OCI-LY1 (cell line): ENCODE measurements around the gene ZNF563.

Source experiments
- H2AFZ ChIP-seq: fragments of 200-600 bp; sonication (generic), shearing (Covaris generic); 2 replicates; pipeline ENCODE4 v1.6.0; 2014; ENCODE audit warnings: antibody characterized with exemption, mild to moderate bottlenecking, low read length
- H3F3A ChIP-seq: fragments of 200-600 bp; sonication (generic), shearing (Covaris generic); 2 replicates; pipeline ENCODE4 v1.6.0; 2014; ENCODE audit warnings: mild to moderate bottlenecking, antibody characterized with exemption, low read length, moderate library complexity; ENCODE audit not compliant: insufficient read depth
- H3K27ac ChIP-seq: fragments of 200-600 bp; sonication (generic); 2 replicates; pipeline ENCODE4 v1.5.1; 2014; ENCODE audit warnings: low read length, mixed run types, mild to moderate bottlenecking, low read depth; ENCODE audit not compliant: poor library complexity, severe bottlenecking
- H3K27me3 ChIP-seq: fragments of 200-600 bp; sonication (generic); 2 replicates; pipeline ENCODE4 v1.6.0; 2014; ENCODE audit warnings: antibody characterized with exemption, mild to moderate bottlenecking, low read length, moderate library complexity; ENCODE audit not compliant: insufficient read depth
- H3K36me3 ChIP-seq: fragments of 200-600 bp; sonication (generic); 2 replicates; pipeline ENCODE4 v1.6.1; 2014; ENCODE audit warnings: mild to moderate bottlenecking, antibody characterized with exemption, low read length, moderate library complexity, mixed read lengths; ENCODE audit not compliant: insufficient read depth
- H3K4me1 ChIP-seq: fragments of 200-600 bp; sonication (generic); 2 replicates; pipeline ENCODE4 v1.5.1; 2014; ENCODE audit warnings: mild to moderate bottlenecking, low read length, moderate library complexity; ENCODE audit not compliant: insufficient read depth, severe bottlenecking
- H3K4me2 ChIP-seq: fragments of 200-600 bp; sonication (generic), shearing (Covaris generic); 2 replicates; pipeline ENCODE4 v1.6.1; 2014; ENCODE audit warnings: low read length
- H3K4me3 ChIP-seq: fragments of 200-600 bp; sonication (generic); 2 replicates; pipeline ENCODE4 v1.5.1; 2014; ENCODE audit warnings: low read length, low read depth, mild to moderate bottlenecking, mixed read lengths; ENCODE audit not compliant: poor library complexity, severe bottlenecking
- H3K79me2 ChIP-seq: fragments of 200-600 bp; shearing (Covaris generic); 2 replicates; pipeline ENCODE4 v1.6.1; 2016; ENCODE audit warnings: mixed run types, low read length, mixed read lengths; ENCODE audit not compliant: insufficient read depth
- H3K9ac ChIP-seq: fragments of 200-600 bp; sonication (generic), shearing (Covaris generic); 2 replicates; pipeline ENCODE4 v1.6.1; 2014; ENCODE audit warnings: mild to moderate bottlenecking, low read length, mixed read lengths
- H3K9me2 ChIP-seq: fragments of 200-600 bp; sonication (generic), shearing (Covaris generic); 2 replicates; pipeline ENCODE4 v1.6.1; 2014; ENCODE audit warnings: low read depth, mild to moderate bottlenecking, low read length, mixed read lengths
- H3K9me3 ChIP-seq: fragments of 200-600 bp; shearing (Covaris generic); 2 replicates; pipeline ENCODE4 v1.6.1; 2014; ENCODE audit warnings: low read length, mixed read lengths
- H4K20me1 ChIP-seq: fragments of 200-600 bp; sonication (generic), shearing (Covaris generic); 2 replicates; pipeline ENCODE4 v1.6.0; 2016; ENCODE audit warnings: mild to moderate bottlenecking, low read length; ENCODE audit not compliant: insufficient read depth
- EZH2 ChIP-seq: fragments of 200-600 bp; sonication (generic), shearing (Covaris generic); IDR thresholded peaks from 2 replicates; pipeline ENCODE4 v1.8.0; 2017; ENCODE audit warnings: borderline replicate concordance, mixed run types, mild to moderate bottlenecking, antibody characterized with exemption, low read length, moderate library complexity, mixed read lengths
- TF ChIP-seq, protein P1 (sequence below): fragments of 200-600 bp; sonication (generic), shearing (Covaris generic); IDR thresholded peaks from 2 replicates; pipeline ENCODE4 v1.5.1; 2017; ENCODE audit warnings: mild to moderate bottlenecking, antibody characterized with exemption, low read length, moderate library complexity, mixed read lengths

Gene ZNF563

DNA sequence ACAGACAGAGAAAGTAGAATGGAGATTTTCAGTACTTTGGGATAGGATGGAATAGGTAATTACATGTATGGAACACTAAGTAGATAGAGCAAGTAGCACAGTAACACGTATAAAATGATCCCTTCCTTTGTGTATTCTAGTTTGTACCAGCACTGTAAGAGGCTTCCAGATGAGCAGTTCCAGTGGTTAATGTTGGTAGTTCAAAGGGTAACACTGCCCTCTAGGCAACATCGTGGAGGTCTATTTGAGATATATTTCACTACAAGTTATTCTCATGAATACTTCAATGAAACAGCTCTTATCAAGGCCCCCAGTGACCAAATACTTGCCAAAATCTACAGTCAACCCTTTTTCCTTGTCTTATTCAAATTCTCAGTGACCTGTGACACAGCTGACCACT, 13.5 kb upstream of the ZNF563 start:
- no peak overlapping the region for H3K9ac ChIP-seq
- peaks cover 47% of the 10 kb centered on the region for H3K9me3 ChIP-seq

DNA sequence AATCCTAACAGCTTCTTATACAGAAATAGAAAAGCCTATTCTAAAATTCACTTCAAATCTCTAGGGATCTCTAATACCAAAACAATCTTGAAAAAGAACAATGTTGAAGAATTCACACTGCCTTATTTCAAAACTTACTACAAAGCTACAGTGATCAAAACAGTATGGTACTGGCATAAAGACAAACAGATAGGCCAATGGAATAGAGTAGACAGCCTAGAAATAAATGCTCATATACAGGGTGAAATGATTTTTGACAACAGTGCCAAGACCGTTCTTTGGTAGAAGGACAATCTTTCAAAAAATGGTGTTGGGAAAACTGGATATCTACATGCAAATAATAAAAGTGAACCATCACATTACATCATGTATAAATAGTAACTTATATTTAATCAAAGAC, 11.8 kb upstream of the ZNF563 start:
- no peak overlapping the region for H3K27ac ChIP-seq
- H3K79me2 ChIP-seq: no peaks in the 10 kb centered on the region
- no peaks in the 10 kb centered on the region for H3K9me2 ChIP-seq
- H3K27me3 ChIP-seq: no peaks in the 10 kb centered on the region
- no peak overlapping the region for H3K4me2 ChIP-seq
- no peak for TF ChIP-seq EZH2
- TF ChIP-seq, protein P1, sequence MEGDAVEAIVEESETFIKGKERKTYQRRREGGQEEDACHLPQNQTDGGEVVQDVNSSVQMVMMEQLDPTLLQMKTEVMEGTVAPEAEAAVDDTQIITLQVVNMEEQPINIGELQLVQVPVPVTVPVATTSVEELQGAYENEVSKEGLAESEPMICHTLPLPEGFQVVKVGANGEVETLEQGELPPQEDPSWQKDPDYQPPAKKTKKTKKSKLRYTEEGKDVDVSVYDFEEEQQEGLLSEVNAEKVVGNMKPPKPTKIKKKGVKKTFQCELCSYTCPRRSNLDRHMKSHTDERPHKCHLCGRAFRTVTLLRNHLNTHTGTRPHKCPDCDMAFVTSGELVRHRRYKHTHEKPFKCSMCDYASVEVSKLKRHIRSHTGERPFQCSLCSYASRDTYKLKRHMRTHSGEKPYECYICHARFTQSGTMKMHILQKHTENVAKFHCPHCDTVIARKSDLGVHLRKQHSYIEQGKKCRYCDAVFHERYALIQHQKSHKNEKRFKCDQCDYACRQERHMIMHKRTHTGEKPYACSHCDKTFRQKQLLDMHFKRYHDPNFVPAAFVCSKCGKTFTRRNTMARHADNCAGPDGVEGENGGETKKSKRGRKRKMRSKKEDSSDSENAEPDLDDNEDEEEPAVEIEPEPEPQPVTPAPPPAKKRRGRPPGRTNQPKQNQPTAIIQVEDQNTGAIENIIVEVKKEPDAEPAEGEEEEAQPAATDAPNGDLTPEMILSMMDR: no peak
- H3K36me3 ChIP-seq: peaks cover 6% of the 10 kb centered on the region
- no peaks in the 10 kb centered on the region for H3F3A ChIP-seq
- H3K4me1 ChIP-seq: no peaks in the 10 kb centered on the region
- H4K20me1 ChIP-seq: no peaks in the 10 kb centered on the region
- H3K9ac ChIP-seq: no peak overlapping the region
- no peak overlapping the region for H3K4me3 ChIP-seq
- H3K9me3 ChIP-seq: peaks cover 32% of the 10 kb centered on the region
- H2AFZ ChIP-seq: no peak overlapping the region

More for the DNA sequence above, 13.5 kb upstream of the ZNF563 start:
- Histone ChIP-seq H3K4me2 (no peak overlapping the region), H3K4me1 (no peaks in the 10 kb centered on the region), H3K4me3 (no peak overlapping the region), H3F3A (no peaks in the 10 kb centered on the region; the same call in 1 of the 2 replicates), H2AFZ (no peak overlapping the region), H4K20me1 (no peaks in the 10 kb centered on the region), H3K36me3 (peaks cover 23% of the 10 kb centered on the region), H3K27ac (no peak overlapping the region), H3K27me3 (no peaks in the 10 kb centered on the region), H3K9me2 (no peaks in the 10 kb centered on the region), H3K79me2 (no peaks in the 10 kb centered on the region)
- TF ChIP-seq, protein P1: peak; percentile 19; the same call in 1 of the 2 replicates
- TF ChIP-seq EZH2: no peak

DNA sequence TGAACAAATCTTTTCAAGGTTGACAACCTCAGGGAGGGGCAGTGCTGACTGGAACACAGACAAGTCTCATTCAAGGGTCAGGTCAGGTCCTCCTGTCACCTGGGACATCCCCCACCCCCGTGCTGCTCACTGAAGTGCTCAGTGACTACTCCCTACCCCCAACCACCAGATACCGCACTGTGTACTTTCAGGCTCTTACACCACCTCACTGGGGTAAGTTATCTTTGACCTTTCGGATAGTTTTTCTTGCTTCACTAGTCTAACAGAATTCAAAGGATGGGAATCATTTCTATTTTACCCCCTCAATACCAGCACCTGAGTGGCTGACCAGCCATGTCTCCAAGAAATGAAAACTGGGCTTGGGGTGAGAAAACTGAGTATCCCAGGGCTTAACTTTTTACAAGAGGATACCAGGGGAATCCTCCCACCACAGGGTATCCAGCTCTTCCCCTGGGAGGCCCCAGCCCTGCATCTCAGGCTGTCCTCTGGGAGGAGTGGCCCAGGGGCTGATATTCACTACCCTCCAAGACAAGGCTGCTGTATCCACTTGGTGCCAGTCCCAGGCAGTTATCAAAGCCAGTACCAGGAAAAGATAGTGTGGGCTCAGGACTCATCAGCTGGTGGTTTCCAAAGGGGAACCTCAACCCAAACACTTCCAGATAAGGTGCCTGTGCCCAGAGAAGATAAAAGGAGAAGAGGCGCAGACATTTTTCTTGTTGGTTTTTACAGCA, 2.1 kb downstream of the ZNF563 start:
- TF ChIP-seq, protein P1: no peak
- no peak for TF ChIP-seq EZH2
- Histone ChIP-seq H3K4me2 (peak overlapping the region; percentile 95), H3K36me3 (no peaks in the 10 kb centered on the region; the same call in 1 of the 2 replicates), H3K79me2 (no peaks in the 10 kb centered on the region), H3K9ac (peak overlapping the region; percentile 43; the same call in 1 of the 2 replicates), H3K9me3 (peaks cover 7% of the 10 kb centered on the region; the same call in 1 of the 2 replicates), H3K9me2 (no peaks in the 10 kb centered on the region), H3K27me3 (no peaks in the 10 kb centered on the region), H3K27ac (peak overlapping the region; percentile 62), H4K20me1 (no peaks in the 10 kb centered on the region), H3K4me1 (peaks cover 30% of the 10 kb centered on the region), H2AFZ (no peak overlapping the region), H3F3A (no peaks in the 10 kb centered on the region), H3K4me3 (peak overlapping the region; percentile 88)
